Neuronal stem cell (in vitro differentiated cells): Measurements from ENCODE around the gene HIVEP2.

Source experiments
- DNase-seq: peaks from one replicate; pipeline ENCODE4 v3.0.0-alpha.2; 2013; ENCODE audit warnings: low spot score
- H2AFZ ChIP-seq: one replicate; pipeline ENCODE4 v1.6.1; 2013; ENCODE audit warnings: mild to moderate bottlenecking, low read length, inconsistent platforms
- H2AK5ac ChIP-seq: 2 replicates; pipeline ENCODE4 v1.6.1; 2013; ENCODE audit warnings: low read depth, mild to moderate bottlenecking, inconsistent platforms, low read length, moderate library complexity, mixed read lengths
- H2BK120ac ChIP-seq: 2 replicates; pipeline ENCODE4 v1.6.1; 2013; ENCODE audit warnings: low read depth, mild to moderate bottlenecking, inconsistent platforms, low read length, moderate library complexity, mixed read lengths
- H2BK12ac ChIP-seq: one replicate; pipeline ENCODE4 v1.6.1; 2013; ENCODE audit warnings: low read length, inconsistent platforms
- H2BK15ac ChIP-seq: 2 replicates; pipeline ENCODE4 v1.6.1; 2013; ENCODE audit warnings: mild to moderate bottlenecking, low read length, inconsistent platforms, mixed read lengths
- H2BK5ac ChIP-seq: one replicate; pipeline ENCODE4 v1.6.1; 2013; ENCODE audit warnings: inconsistent platforms, mild to moderate bottlenecking, low read length, moderate library complexity
- H3K14ac ChIP-seq: one replicate; pipeline ENCODE4 v1.6.1; 2013; ENCODE audit warnings: low read length, inconsistent platforms
- H3K18ac ChIP-seq: 2 replicates; pipeline ENCODE4 v1.6.1; 2013; ENCODE audit warnings: low read length, inconsistent platforms
- H3K23ac ChIP-seq: 2 replicates; pipeline ENCODE4 v1.6.1; 2013; ENCODE audit warnings: low read depth, mild to moderate bottlenecking, mixed read lengths, low read length, inconsistent platforms; ENCODE audit not compliant: poor library complexity
- H3K27ac ChIP-seq: replicated peaks from 3 replicates; pipeline ENCODE4 v1.5.1; 2013; ENCODE audit warnings: low read length, inconsistent platforms
- H3K27me3 ChIP-seq, 3 experiments: 2 replicates each; pipeline ENCODE4 v1.6.1; 2013; ENCODE audit warnings: low read length in 3 of 3, mild to moderate bottlenecking in 2 of 3, inconsistent platforms in 1 of 3, low read depth in 1 of 3, mixed read lengths in 1 of 3, moderate library complexity in 1 of 3; ENCODE audit not compliant: control insufficient read depth in 3 of 3, insufficient read depth in 3 of 3
- H3K36me3 ChIP-seq, 2 donors: replicated peaks in 1 of 2; 2 replicates each; pipeline ENCODE4 v1.6.1; 2013; ENCODE audit warnings: low read length in 2 of 2; ENCODE audit not compliant: control insufficient read depth in 2 of 2, insufficient read depth in 2 of 2
- H3K4ac ChIP-seq: 2 replicates; pipeline ENCODE4 v1.6.1; 2013; ENCODE audit warnings: inconsistent platforms, mild to moderate bottlenecking, low read length, moderate library complexity
- H3K4me1 ChIP-seq, 2 donors: 1 replicate in 1 of 2; 2 replicates in 1 of 2; pipeline ENCODE4 v1.6.1; 2013; ENCODE audit warnings: low read length in 2 of 2, low read depth in 1 of 2; ENCODE audit not compliant: control insufficient read depth in 2 of 2, insufficient read depth in 1 of 2
- H3K4me2 ChIP-seq: one replicate; pipeline ENCODE4 v1.6.1; 2013; ENCODE audit warnings: mild to moderate bottlenecking, low read length, inconsistent platforms; ENCODE audit not compliant: insufficient read depth, poor library complexity, severe bottlenecking
- H3K4me3 ChIP-seq, 2 donors: 2 replicates each; pipeline ENCODE4 v1.5.1; 2013; ENCODE audit warnings: low read length in 2 of 2, mild to moderate bottlenecking in 2 of 2, inconsistent platforms in 1 of 2, moderate library complexity in 1 of 2
- H3K79me1 ChIP-seq: one replicate; pipeline ENCODE4 v1.6.1; 2013; ENCODE audit warnings: low read depth, mild to moderate bottlenecking, inconsistent platforms, low read length, moderate library complexity
- H3K9ac ChIP-seq: one replicate; pipeline ENCODE4 v1.6.1; 2013; ENCODE audit warnings: mild to moderate bottlenecking, low read depth, low read length, inconsistent platforms; ENCODE audit not compliant: poor library complexity
- H3K9me3 ChIP-seq, 2 donors: replicated peaks in 1 of 2; 2 replicates each; pipeline versions ENCODE3 to v1.6.1; 2013; ENCODE audit warnings: low read length in 2 of 2, mild to moderate bottlenecking in 2 of 2, inconsistent platforms in 1 of 2, low read depth in 1 of 2, mixed read lengths in 1 of 2, moderate library complexity in 1 of 2; ENCODE audit not compliant: control insufficient read depth in 2 of 2, insufficient read depth in 1 of 2
- H4K8ac ChIP-seq: one replicate; pipeline ENCODE4 v1.6.1; 2013; ENCODE audit warnings: low read depth, mild to moderate bottlenecking, inconsistent platforms, low read length, moderate library complexity
- H4K91ac ChIP-seq: one replicate; pipeline ENCODE4 v1.6.1; 2013; ENCODE audit warnings: low read length, low read depth, mild to moderate bottlenecking, inconsistent platforms; ENCODE audit not compliant: poor library complexity
- WGBS, 2 donors: extraction: QIAGEN DNeasy Blood & Tissue Kit; methylation state at CpG; one replicate each; pipeline ENCODE4 v1.1.7; 2013; ENCODE audit warnings: missing lambda C conversion rate in 2 of 2, mixed read lengths in 1 of 2; ENCODE audit not compliant: insufficient read length in 2 of 2, insufficient replicate concordance in 1 of 2; ENCODE audit errors: extremely low coverage in 2 of 2; 5-methylcytosine and 5-hydroxymethylcytosine counted together

HIVEP2 gene

GRCh38 chr6:142901611-142902010, 43.4 kb downstream of the HIVEP2 start:
- Histone ChIP-seq H2AK5ac (no peak overlapping the region), H3K4me1 (peaks cover 8 to 22% of the 10 kb centered on the region in 2 donors), H3K27me3 (no peaks in the 10 kb centered on the region), H3K9me3 (peaks cover 0 to 3% of the 10 kb centered on the region in 2 donors), H4K8ac (no peak overlapping the region), H3K18ac (no peak overlapping the region), H3K14ac (no peak overlapping the region), H3K36me3 (no peaks in the 10 kb centered on the region), H2BK15ac (no peak overlapping the region), H2BK5ac (no peak overlapping the region), H3K79me1 (no peaks in the 10 kb centered on the region), H3K9ac (no peak overlapping the region), H2BK120ac (no peak overlapping the region), H3K23ac (no peak overlapping the region), H3K4ac (no peak overlapping the region), H4K91ac (no peak overlapping the region), H3K4me2 (no peak overlapping the region), H2AFZ (no peak overlapping the region), H2BK12ac (no peak overlapping the region), H3K27ac (no peak overlapping the region), H3K4me3 (no peak overlapping the region)
- WGBS, 2 donors = no CpG with 5 or more reads among the region's 6 CpGs
- no peak for DNase-seq

- H3K79me1 ChIP-seq = no peaks in the 10 kb centered on the region
- no peak overlapping the region for H3K4me3 ChIP-seq
Observed at GRCh38 chr6:142900227-142900971, 44.6 kb downstream of the HIVEP2 start.

GRCh38 chr6:142898927-142899895, 45.8 kb downstream of the HIVEP2 start:
- Histone ChIP-seq H4K91ac (no peak overlapping the region), H3K4ac (no peak overlapping the region), H3K4me2 (no peak overlapping the region), H3K18ac (no peak overlapping the region), H3K23ac (no peak overlapping the region), H3K4me1 (peaks cover 8 to 22% of the 10 kb centered on the region in 2 donors), H2BK15ac (no peak overlapping the region), H4K8ac (no peak overlapping the region), H2AK5ac (no peak overlapping the region), H3K9ac (no peak overlapping the region), H2BK5ac (no peak overlapping the region), H2BK12ac (no peak overlapping the region), H3K4me3 (no peak overlapping the region), H3K79me1 (no peaks in the 10 kb centered on the region), H3K9me3 (peaks cover 0 to 9% of the 10 kb centered on the region in 2 donors), H3K27me3 (no peaks in the 10 kb centered on the region), H3K14ac (no peak overlapping the region), H2AFZ (no peak overlapping the region), H2BK120ac (no peak overlapping the region), H3K36me3 (no peaks in the 10 kb centered on the region), H3K27ac (no peak overlapping the region)
- no peak for DNase-seq
- WGBS, 2 donors = no CpG with 5 or more reads among the region's 6 CpGs

More at GRCh38 chr6:142900227-142900971, 44.6 kb downstream of the HIVEP2 start:
- peak overlapping the region; percentile 70 for H2AFZ ChIP-seq
- peaks cover 0 to 9% of the 10 kb centered on the region in 2 donors for H3K9me3 ChIP-seq
- no peak for DNase-seq
- no peak overlapping the region for H2BK120ac ChIP-seq
- H3K36me3 ChIP-seq = no peaks in the 10 kb centered on the region
- H3K4ac ChIP-seq = no peak overlapping the region
- H3K18ac ChIP-seq = no peak overlapping the region
- no peak overlapping the region for H4K8ac ChIP-seq
- no peak overlapping the region for H3K9ac ChIP-seq
- H3K4me2 ChIP-seq = no peak overlapping the region
- no peak overlapping the region for H4K91ac ChIP-seq
- no peak overlapping the region for H2BK5ac ChIP-seq
- no peak overlapping the region for H3K14ac ChIP-seq
- H3K23ac ChIP-seq = no peak overlapping the region
- no peak overlapping the region for H2BK15ac ChIP-seq
- no CpG with 5 or more reads among the region's 10 CpGs for WGBS, 2 donors
- H2BK12ac ChIP-seq = no peak overlapping the region
- H3K27me3 ChIP-seq = no peaks in the 10 kb centered on the region
- H2AK5ac ChIP-seq = no peak overlapping the region
- peaks cover 8 to 22% of the 10 kb centered on the region in 2 donors for H3K4me1 ChIP-seq
- no peak overlapping the region for H3K27ac ChIP-seq

GRCh38 chr6:142897659-142898058, 47.3 kb downstream of the HIVEP2 start:
- Histone ChIP-seq H3K9me3 (peaks cover 0 to 9% of the 10 kb centered on the region in 2 donors), H2AK5ac (no peak overlapping the region), H3K23ac (no peak overlapping the region), H3K14ac (no peak overlapping the region), H3K27me3 (no peaks in the 10 kb centered on the region), H3K4me3 (no peak overlapping the region), H4K8ac (no peak overlapping the region), H3K18ac (no peak overlapping the region), H2BK120ac (no peak overlapping the region), H4K91ac (no peak overlapping the region), H3K4me1 (peaks cover 8 to 22% of the 10 kb centered on the region in 2 donors), H3K79me1 (no peaks in the 10 kb centered on the region), H2AFZ (no peak overlapping the region), H3K36me3 (no peaks in the 10 kb centered on the region), H3K4me2 (no peak overlapping the region), H3K4ac (no peak overlapping the region), H3K27ac (no peak overlapping the region), H2BK5ac (no peak overlapping the region), H2BK15ac (no peak overlapping the region), H2BK12ac (no peak overlapping the region), H3K9ac (no peak overlapping the region)
- no CpG with 5 or more reads among the region's 2 CpGs for WGBS, 2 donors
- no peak for DNase-seq
